ENCODE data around the gene SLC32A1. TPM values are rescaled to one million over a fixed set of nuclear protein-coding genes. Genes with fewer than 3 reads are reported as not detected.

SLC32A1 gene
- total and polyA plus RNA-seq, 2 donors (not counting 3 experiments of a cell fraction or from before 2014, with no cell fraction given) = 0.04 TPM; not detected in 1

DNA sequence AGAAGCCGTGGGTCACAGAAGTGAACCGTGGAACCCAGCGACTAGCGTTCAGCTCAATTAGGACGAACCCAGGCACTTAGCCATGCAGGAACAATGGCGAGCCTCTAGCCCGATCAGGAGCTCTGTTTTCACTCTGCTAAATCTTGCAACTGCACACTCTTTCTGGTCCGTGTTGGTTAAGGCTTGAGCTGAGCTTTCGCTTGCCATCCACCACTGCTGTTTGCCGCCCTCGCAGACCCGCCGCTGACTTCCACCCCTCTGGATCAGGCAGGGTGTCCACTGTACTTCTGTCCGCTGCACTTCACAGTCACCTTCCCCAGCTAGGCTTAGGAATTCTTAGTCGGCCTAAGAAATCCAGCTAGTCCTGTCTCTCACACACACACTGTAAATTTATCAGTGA is 25.7 kb upstream of the SLC32A1 start:
- POLR2A ChIA-PET = no interaction called here
- Histone ChIP-seq H3K9me1 (replicated peaks; ENCODE audit: control insufficient read depth, extremely low read depth, insufficient read depth, low read length) (no peaks in the 10 kb centered on the region), H3K27ac (ENCODE audit: insufficient read depth, low read depth, low read length) (no peak overlapping the region), H3K9me3 (replicated peaks; ENCODE audit: control insufficient read depth, insufficient read depth, low read length) (no peaks in the 10 kb centered on the region), H3K4me3 (replicated peaks in 1 of 3; ENCODE audit: insufficient read depth in 1 of 3, low read depth in 1 of 3, low read length in 3 of 3) (no peak overlapping the region), H3K4me2 (ENCODE audit: insufficient read depth, low read length) (no peak overlapping the region), H3K9ac (replicated peaks; ENCODE audit: extremely low read depth, insufficient read depth, low read length) (no peak overlapping the region), H3K27me3 (ENCODE audit: control insufficient read depth in 2 of 2, insufficient read depth in 2 of 2, low read length in 2 of 2) (peaks cover 7 to 9% of the 10 kb centered on the region in 2 experiments), H3K4me1 (ENCODE audit: control insufficient read depth, extremely low read depth, insufficient read depth, low read length) (no peaks in the 10 kb centered on the region), H2AFZ (ENCODE audit: low read depth, low read length) (no peak overlapping the region), H4K20me1 (replicated peaks; ENCODE audit: control insufficient read depth, extremely low read depth, insufficient read depth, low read length) (no peaks in the 10 kb centered on the region), H3K36me3 (ENCODE audit: control insufficient read depth in 2 of 2, extremely low read depth in 1 of 2, insufficient read depth in 2 of 2, low read length in 2 of 2) (no peaks in the 10 kb centered on the region), H3K79me2 (ENCODE audit: control insufficient read depth, insufficient read depth, low read length) (no peaks in the 10 kb centered on the region)
- dilution Hi-C loops (cut with MboI; ENCODE audit: extremely low pct_ligation_motif_present, low sequenced_read_pairs) (no loop called here), intact Hi-C loops (cut with micrococcal nuclease) (no loop called here)
- no peak for TF ChIP-seq FOS (IDR thresholded peaks at IDR 0.05; ENCODE audit: borderline replicate concordance, insufficient read depth, low read length)
- no peak for TF ChIP-seq MYC (IDR thresholded peaks at IDR 0.05; ENCODE audit: low read depth, low read length)
- no peak for TF ChIP-seq GATA2 (IDR thresholded peaks at IDR 0.05; ENCODE audit: insufficient read depth, insufficient read length, low read depth, low read length)
- TF ChIP-seq, protein P1, sequence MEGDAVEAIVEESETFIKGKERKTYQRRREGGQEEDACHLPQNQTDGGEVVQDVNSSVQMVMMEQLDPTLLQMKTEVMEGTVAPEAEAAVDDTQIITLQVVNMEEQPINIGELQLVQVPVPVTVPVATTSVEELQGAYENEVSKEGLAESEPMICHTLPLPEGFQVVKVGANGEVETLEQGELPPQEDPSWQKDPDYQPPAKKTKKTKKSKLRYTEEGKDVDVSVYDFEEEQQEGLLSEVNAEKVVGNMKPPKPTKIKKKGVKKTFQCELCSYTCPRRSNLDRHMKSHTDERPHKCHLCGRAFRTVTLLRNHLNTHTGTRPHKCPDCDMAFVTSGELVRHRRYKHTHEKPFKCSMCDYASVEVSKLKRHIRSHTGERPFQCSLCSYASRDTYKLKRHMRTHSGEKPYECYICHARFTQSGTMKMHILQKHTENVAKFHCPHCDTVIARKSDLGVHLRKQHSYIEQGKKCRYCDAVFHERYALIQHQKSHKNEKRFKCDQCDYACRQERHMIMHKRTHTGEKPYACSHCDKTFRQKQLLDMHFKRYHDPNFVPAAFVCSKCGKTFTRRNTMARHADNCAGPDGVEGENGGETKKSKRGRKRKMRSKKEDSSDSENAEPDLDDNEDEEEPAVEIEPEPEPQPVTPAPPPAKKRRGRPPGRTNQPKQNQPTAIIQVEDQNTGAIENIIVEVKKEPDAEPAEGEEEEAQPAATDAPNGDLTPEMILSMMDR (IDR thresholded peaks at IDR 0.05; ENCODE audit: extremely low read depth in 1 of 2, insufficient read depth in 1 of 2, low read depth in 1 of 2, low read length in 2 of 2) = no peak
- TF ChIP-seq JUN (IDR thresholded peaks at IDR 0.05; ENCODE audit: borderline replicate concordance, insufficient read depth, insufficient read length, low read depth) = no peak
- TF ChIP-seq POLR2A (IDR thresholded peaks at IDR 0.05; ENCODE audit: low read depth, low read length) = no peak
- no peak for TF ChIP-seq EZH2 (IDR thresholded peaks at IDR 0.05; ENCODE audit: borderline replicate concordance, low read depth, low read length, severe bottlenecking)
- TF ChIP-seq MAX (IDR thresholded peaks at IDR 0.05; ENCODE audit: insufficient read depth, insufficient read length) = no peak
- TF ChIP-seq POLR2AphosphoS5 (IDR thresholded peaks at IDR 0.05; ENCODE audit: insufficient read depth, low read depth, low read length) = no peak
- CTCF ChIA-PET = no interaction called here
- BruUV-seq (replicated peaks) = no TSS peak
- no peak for FAIRE-seq
- DNase-seq (ENCODE audit: low read depth, low spot score) = no peak

All from endothelial cell of umbilical vein (primary cell).